Measurements from ENCODE around the gene UBL5. TPM values are rescaled to one million over a fixed set of nuclear protein-coding genes. Genes with fewer than 3 reads are reported as not detected.

The UBL5 gene
- total RNA-seq, 1 experiment from 2014 or later: 521 TPM

DNA sequence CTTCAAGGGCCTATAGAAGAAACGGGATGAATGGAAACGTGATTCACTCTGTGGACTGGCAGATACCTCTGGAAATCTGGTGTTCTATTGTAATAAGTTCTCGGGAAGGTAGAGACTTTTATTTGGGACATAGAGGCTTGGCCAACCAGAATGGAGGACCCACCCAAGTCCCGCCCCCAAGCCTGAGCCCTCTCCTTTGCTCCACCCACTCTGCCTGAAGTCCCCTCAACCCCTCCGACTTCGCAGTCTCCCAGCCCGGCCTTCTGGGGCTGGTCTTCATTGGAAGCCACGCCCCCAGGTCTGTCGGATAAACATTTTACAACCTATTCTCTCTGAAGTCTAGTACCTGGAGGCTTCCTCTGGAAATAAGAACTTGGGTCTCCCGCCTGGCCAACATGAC is 25.7 kb upstream of the UBL5 start:
- Histone ChIP-seq H3K79me2 (ENCODE audit: low read length) (no peaks in the 10 kb centered on the region), H3K4me1 (ENCODE audit: insufficient read depth, low read length) (peaks cover 7% of the 10 kb centered on the region), H3K27ac (ENCODE audit: low read length) (no peak overlapping the region), H3K27me3 (ENCODE audit: low read length) (no peaks in the 10 kb centered on the region), H3F3A (ENCODE audit: low read length, unreplicated experiment) (peaks cover 4% of the 10 kb centered on the region), H3K9me3 (ENCODE audit: low read length) (no peaks in the 10 kb centered on the region), H3K4me3 (ENCODE audit: low read length) (no peak overlapping the region), H3K4me2 (ENCODE audit: low read length) (no peak overlapping the region), H4K20me1 (ENCODE audit: low read length) (no peaks in the 10 kb centered on the region), H3K36me3 (ENCODE audit: low read depth, low read length) (no peaks in the 10 kb centered on the region), H3K9me2 (replicated peaks; ENCODE audit: low read length) (no peaks in the 10 kb centered on the region), H3K9ac (ENCODE audit: low read length) (no peak overlapping the region), H2AFZ (ENCODE audit: low read length) (no peak overlapping the region)
- ChIA-PET POLR2A (ENCODE audit: unreplicated experiment) (interaction anchor here (0.6 kb wide), 1 partner anchor 40 kb away, joined by 10 read pairs; no protein-coding TSS in a partner anchor), CTCF (no interaction called here)
- intact Hi-C loops (cut with micrococcal nuclease): no loop called here
- no peak for ATAC-seq
- TF ChIP-seq EZH2phosphoT487 (IDR thresholded peaks at IDR 0.05; ENCODE audit: borderline replicate concordance, low read length): no peak
- no peak for TF ChIP-seq EZH2 (IDR thresholded peaks at IDR 0.05; ENCODE audit: low read length, unreplicated experiment)
- TF ChIP-seq, protein P1, sequence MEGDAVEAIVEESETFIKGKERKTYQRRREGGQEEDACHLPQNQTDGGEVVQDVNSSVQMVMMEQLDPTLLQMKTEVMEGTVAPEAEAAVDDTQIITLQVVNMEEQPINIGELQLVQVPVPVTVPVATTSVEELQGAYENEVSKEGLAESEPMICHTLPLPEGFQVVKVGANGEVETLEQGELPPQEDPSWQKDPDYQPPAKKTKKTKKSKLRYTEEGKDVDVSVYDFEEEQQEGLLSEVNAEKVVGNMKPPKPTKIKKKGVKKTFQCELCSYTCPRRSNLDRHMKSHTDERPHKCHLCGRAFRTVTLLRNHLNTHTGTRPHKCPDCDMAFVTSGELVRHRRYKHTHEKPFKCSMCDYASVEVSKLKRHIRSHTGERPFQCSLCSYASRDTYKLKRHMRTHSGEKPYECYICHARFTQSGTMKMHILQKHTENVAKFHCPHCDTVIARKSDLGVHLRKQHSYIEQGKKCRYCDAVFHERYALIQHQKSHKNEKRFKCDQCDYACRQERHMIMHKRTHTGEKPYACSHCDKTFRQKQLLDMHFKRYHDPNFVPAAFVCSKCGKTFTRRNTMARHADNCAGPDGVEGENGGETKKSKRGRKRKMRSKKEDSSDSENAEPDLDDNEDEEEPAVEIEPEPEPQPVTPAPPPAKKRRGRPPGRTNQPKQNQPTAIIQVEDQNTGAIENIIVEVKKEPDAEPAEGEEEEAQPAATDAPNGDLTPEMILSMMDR (conservative IDR thresholded peaks at IDR 0.05; ENCODE audit: low read depth, low read length): no peak
- no peak for DNase-seq
- no TSS peak for BruUV-seq (replicated peaks)

DNA sequence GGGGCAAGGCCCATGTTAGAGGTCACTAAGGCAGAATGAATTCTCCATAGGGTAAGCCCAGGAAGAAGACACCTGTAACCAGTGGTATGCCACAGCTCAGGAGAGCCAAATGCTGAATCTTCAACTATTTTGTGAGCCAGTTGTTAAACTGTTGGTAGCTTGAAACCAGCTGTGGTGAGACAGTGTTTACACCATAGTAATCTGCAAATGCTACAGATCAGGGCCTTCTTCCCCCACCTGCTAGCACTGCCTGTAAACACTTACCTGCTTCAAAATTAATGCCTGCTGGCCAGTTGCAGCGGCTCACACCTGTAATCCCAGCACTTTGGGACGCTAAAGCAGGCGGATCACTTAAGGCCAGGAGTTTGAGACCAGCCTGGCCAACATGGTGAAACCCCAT is 20.9 kb upstream of the UBL5 start:
- TF ChIP-seq, protein P1 (conservative IDR thresholded peaks at IDR 0.05; ENCODE audit: low read depth, low read length): no peak
- TF ChIP-seq EZH2 (IDR thresholded peaks at IDR 0.05; ENCODE audit: low read length, unreplicated experiment): no peak
- no peak for TF ChIP-seq EZH2phosphoT487 (IDR thresholded peaks at IDR 0.05; ENCODE audit: borderline replicate concordance, low read length)
- Histone ChIP-seq H3K9me2 (replicated peaks; ENCODE audit: low read length) (no peaks in the 10 kb centered on the region), H3K9me3 (ENCODE audit: low read length) (no peaks in the 10 kb centered on the region), H3K27me3 (ENCODE audit: low read length) (no peaks in the 10 kb centered on the region), H3K9ac (ENCODE audit: low read length) (no peak overlapping the region), H3K4me1 (ENCODE audit: insufficient read depth, low read length) (no peaks in the 10 kb centered on the region), H3K36me3 (ENCODE audit: low read depth, low read length) (peaks cover 18% of the 10 kb centered on the region; the same call in 1 of the 2 replicates), H3K27ac (ENCODE audit: low read length) (no peak overlapping the region), H4K20me1 (ENCODE audit: low read length) (no peaks in the 10 kb centered on the region), H3K4me2 (ENCODE audit: low read length) (no peak overlapping the region), H3K4me3 (ENCODE audit: low read length) (no peak overlapping the region), H3K79me2 (ENCODE audit: low read length) (no peaks in the 10 kb centered on the region), H2AFZ (ENCODE audit: low read length) (no peak overlapping the region), H3F3A (ENCODE audit: low read length, unreplicated experiment) (no peaks in the 10 kb centered on the region)
- BruUV-seq (replicated peaks): no TSS peak
- intact Hi-C loops (cut with micrococcal nuclease): no loop called here
- CTCF ChIA-PET: no interaction called here
- POLR2A ChIA-PET (ENCODE audit: unreplicated experiment): no interaction called here
- no peak for ATAC-seq
- no peak for DNase-seq

DNA sequence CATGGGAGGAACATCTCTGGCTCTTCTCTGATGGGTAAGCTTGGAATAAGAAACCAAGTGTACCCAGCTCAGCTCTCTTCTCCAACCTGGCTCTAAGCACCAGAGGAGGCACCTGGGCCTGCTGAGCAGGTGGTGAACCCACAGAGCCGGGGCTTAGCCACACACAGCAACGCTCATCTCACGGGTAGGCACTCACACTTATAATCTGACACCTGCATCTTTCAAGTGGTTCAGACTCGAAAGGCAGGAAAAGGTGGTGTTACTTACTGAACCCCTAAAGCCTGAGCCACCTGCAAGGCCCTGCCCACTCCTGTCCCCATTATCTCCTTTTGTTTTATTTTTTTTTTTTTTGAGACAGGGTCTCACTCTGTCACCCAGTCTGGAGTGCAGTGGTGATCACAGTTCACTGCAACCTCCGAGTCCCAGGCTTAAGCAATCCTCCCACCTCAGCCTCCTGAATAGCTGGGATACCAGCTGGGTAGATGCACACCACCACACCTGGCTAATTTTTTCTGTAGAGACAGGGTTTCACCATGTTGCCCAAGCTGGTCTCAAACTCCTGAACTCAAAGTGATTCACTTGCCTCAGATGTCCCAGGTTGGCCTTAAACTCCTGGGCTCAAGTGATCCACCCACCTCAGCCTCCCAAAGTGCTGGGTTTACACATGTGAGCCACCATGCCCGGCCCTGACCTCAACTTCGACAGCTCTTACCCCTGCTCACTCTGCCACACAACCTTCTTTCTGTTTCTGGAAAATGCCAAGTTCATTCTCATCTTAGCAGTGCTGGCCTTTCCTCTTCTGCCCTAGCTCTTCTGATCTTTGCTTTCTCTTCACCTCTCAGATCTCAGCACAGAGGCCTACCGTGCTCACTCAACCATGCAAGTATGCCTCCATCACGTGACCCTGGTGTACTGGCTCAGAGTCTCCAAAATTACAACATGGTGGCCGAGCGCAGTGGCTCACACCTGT is 18.6 kb upstream of the UBL5 start:
- CTCF ChIA-PET: no interaction called here
- intact Hi-C loops (cut with micrococcal nuclease): no loop called here
- no peaks in the 10 kb centered on the region for H3K79me2 ChIP-seq (ENCODE audit: low read length)
- no peak overlapping the region for H3K27ac ChIP-seq (ENCODE audit: low read length)
- DNase-seq: no peak
- H3K4me2 ChIP-seq (ENCODE audit: low read length): no peak overlapping the region
- no peak overlapping the region for H3K4me3 ChIP-seq (ENCODE audit: low read length)
- no peak overlapping the region for H3K9ac ChIP-seq (ENCODE audit: low read length)
- H3K9me2 ChIP-seq (replicated peaks; ENCODE audit: low read length): no peaks in the 10 kb centered on the region
- H3K9me3 ChIP-seq (ENCODE audit: low read length): no peaks in the 10 kb centered on the region
- BruUV-seq (replicated peaks): no TSS peak
- TF ChIP-seq EZH2phosphoT487 (IDR thresholded peaks at IDR 0.05; ENCODE audit: borderline replicate concordance, low read length) (no peak), EZH2 (IDR thresholded peaks at IDR 0.05; ENCODE audit: low read length, unreplicated experiment) (no peak)
- TF ChIP-seq, protein P1 (conservative IDR thresholded peaks at IDR 0.05; ENCODE audit: low read depth, low read length): no peak
- H3K4me1 ChIP-seq (ENCODE audit: insufficient read depth, low read length): no peaks in the 10 kb centered on the region
- POLR2A ChIA-PET (ENCODE audit: unreplicated experiment): no interaction called here
- no peaks in the 10 kb centered on the region for H4K20me1 ChIP-seq (ENCODE audit: low read length)
- no peaks in the 10 kb centered on the region for H3F3A ChIP-seq (ENCODE audit: low read length, unreplicated experiment)
- peaks cover 18% of the 10 kb centered on the region; the same call in 1 of the 2 replicates for H3K36me3 ChIP-seq (ENCODE audit: low read depth, low read length)
- no peak overlapping the region for H2AFZ ChIP-seq (ENCODE audit: low read length)
- no peaks in the 10 kb centered on the region for H3K27me3 ChIP-seq (ENCODE audit: low read length)
- ATAC-seq: no peak

Measured in PC-3 (cell line).